GM04503 (cell line): ENCODE data around the gene LAMC2.
"Not testable (repeated sequence)": the region's sequence is repeated elsewhere in the genome, so short reads cannot be mapped to it uniquely, and the experiment has no call there.

ENCODE experiments used
- DNase-seq: peaks from one replicate; pipeline ENCODE4 v3.0.0-alpha.2; 2012; ENCODE audit warnings: low read depth

Gene LAMC2

DNA sequence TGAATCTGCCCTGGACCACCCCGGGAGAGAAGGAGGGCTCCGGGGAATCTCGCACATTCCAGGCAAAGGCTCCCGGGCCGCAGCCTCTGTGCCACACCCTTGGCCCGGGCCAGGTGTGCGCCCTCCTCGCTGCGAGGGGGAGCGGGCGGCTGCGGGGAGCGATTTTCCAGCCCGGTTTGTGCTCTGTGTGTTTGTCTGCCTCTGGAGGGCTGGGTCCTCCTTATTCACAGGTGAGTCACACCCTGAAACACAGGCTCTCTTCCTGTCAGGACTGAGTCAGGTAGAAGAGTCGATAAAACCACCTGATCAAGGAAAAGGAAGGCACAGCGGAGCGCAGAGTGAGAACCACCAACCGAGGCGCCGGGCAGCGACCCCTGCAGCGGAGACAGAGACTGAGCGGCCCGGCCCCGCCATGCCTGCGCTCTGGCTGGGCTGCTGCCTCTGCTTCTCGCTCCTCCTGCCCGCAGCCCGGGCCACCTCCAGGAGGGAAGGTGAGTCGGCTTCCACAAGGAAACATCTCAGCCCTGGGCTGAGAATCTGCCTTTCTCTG, at the start of gene LAMC2:
Gene LAMC2, plus strand, starts transcription at position 324 of the 550 bp plus-strand sequence. Its CDS starts 89 bp downstream, at position 413.
- DNase-seq = no peak

DNA sequence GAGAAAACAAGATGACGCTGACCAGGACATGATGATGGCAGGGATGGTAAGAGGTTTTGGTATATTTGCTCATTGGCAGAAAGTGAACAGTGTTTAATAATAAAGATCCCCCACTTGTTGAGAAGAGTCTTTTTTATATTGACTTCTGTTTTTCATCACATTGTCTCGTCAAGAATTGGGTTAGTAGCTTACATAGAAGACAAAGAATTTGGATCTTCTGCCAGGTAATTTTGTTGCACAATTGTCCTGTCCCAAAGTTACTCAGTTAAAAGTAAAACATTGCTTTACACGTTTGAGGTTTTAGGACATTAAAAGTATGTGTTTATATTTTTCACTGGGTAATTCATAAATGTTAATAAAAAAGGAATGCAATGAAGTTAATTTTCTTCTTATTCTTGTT, 48.3 kb upstream of the LAMC2 start:
- DNase-seq = peak; percentile 75

DNA sequence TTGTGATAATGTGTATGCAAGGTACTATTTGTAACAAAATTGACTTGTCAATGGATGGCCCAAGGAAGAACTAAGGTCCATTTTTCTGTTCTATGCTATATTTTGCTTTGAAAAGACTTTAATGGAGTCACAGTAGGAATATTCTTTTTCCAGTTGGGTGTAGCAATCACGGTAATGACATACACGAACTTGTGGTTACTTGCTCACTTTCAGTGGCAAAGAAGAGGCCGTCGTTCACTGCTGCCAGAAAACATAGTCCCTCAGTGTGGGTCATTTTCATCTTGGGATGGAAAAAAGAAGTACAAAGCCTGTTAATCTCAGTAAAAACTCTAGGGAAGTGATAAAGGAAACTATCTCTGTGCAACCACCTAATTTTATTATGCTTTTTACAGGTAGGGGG, 47.8 kb upstream of the LAMC2 start:
- no peak for DNase-seq

DNA sequence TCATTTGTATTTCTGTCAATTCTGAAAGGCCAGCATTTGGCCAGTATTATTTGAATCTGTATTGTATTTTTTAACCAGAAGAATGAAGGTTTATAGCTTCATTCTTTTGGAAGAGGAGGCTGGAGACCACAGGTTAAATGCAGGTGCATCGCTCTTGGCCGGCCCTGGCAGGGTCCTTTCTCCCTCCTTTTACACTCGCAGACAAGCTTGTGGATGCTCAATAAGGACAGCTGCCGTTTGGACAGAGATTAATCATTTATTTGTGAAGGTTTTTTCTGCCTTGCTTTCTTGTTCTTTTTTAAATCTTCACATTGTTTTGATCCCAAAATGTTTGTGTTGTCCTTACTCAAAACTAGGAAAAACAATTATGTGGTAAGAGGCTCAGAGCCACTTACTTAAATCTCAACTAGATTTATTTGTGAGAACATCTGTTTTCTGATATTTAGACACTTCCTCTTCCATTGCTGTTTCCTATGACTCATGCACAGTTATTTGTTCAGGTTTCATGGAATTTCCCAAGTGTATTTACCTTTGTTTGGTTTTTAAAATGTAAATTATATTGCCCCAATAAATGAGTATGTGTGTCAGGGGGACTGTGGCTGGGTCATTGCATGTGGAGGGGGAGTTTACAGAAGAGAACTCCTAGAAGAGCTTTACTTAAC, 46.7 kb upstream of the LAMC2 start:
- DNase-seq = no peak

DNA sequence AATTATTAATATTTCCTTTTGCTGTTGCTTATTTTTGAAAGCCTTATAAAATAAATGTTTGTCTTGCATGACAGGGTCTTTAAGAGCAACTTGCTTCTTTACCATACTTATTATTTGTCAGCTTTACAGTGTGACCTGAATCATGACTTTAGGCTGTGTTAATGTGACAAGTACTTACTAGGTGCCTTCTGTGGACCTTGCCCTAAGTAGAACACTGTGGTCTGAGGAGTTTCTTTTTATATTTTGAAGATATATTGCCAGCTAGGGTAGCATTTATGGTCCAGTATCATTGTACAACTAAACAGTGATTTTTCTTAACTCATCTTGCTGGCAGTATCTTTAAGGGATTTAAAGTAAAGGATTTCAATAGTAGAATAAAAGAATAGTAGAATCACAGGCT, 45.4 kb upstream of the LAMC2 start:
- no peak for DNase-seq

DNA sequence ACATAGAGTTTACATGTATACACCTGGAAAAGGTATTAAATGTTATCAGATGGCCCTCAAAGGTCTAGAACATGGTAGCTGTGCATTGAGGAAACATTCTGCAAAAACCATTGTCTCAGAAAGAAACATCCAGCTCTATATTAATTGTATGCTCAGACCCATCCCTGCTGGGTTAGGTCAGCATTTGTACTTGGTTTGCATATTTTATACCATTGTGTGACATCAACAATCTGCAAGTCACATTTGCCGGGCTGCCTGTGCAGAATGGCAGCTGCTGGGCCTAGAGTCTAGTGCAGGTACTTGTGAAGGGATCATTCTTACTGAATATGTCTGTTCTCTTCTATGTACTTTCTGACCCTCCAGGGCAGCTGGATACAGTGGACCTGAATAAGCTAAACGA, 43.9 kb upstream of the LAMC2 start:
- DNase-seq = no peak

DNA sequence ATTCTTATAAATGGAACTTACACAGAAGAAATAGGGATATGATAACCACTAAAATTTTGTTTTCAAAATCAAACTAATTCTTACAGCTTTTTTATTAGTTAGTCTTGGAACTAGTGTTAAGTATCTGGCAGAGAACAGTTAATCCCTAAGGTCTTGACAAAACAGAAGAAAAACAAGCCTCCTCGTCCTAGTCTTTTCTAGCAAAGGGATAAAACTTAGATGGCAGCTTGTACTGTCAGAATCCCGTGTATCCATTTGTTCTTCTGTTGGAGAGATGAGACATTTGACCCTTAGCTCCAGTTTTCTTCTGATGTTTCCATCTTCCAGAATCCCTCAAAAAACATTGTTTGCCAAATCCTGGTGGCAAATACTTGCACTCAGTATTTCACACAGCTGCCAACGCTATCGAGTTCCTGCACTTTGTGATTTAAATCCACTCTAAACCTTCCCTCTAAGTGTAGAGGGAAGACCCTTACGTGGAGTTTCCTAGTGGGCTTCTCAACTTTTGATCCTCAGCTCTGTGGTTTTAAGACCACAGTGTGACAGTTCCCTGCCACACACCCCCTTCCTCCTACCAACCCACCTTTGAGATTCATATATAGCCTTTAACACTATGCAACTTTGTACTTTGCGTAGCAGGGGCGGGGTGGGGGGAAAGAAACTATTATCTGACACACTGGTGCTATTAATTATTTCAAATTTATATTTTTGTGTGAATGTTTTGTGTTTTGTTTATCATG, 42.3 kb upstream of the LAMC2 start:
- no peak for DNase-seq

DNA sequence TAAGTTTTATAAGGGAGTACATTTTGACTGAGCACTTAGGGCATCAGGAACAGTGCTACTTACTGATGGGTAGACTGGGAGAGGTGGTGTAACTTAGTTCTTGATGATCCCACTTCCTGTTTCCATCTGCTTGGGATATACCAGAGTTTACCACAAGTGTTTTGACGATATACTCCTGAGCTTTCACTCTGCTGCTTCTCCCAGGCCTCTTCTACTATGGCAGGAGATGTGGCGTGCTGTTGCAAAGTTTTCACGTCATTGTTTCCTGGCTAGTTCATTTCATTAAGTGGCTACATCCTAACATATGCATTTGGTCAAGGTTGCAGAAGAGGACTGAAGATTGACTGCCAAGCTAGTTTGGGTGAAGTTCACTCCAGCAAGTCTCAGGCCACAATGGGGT, 41.3 kb upstream of the LAMC2 start:
- DNase-seq = no peak

DNA sequence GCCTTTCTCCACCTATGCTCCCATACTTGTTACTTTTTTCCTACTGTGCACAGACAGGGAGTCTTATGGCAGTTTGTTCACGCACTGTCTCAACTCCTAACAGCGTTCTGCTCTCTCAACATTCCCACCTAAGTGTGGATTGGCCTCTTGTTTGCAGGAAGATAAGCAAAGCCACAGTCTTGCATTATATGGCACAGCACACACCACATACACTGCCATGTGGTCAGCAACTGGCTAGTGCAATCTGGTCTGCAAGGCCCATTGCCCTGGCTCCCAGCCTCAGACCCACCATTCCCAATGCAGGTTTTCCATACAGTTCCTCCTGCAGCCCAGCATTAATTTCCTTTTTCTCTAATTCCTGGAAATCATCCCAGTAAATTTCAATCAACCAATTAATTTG, 38.3 kb upstream of the LAMC2 start:
- no peak for DNase-seq

DNA sequence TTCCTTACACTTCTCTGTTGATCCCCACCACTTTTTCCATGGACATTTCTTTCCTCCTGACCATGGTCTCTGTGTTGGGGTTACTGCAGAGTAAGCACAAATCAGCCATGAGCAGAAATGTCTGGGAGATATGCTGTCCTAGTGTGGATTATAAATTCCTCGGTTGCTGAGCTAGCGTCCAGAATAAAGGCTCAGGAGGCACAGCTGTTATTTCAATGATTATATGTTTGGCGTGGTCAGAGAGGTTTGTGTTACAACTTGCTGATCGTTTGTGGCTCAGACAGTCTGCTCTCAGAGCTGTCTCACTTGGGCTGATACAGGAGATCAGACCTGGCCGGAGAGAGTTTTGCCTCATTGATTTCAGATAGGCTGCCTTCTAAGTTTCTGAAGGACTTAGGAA, 37.5 kb upstream of the LAMC2 start:
- no peak for DNase-seq

DNA sequence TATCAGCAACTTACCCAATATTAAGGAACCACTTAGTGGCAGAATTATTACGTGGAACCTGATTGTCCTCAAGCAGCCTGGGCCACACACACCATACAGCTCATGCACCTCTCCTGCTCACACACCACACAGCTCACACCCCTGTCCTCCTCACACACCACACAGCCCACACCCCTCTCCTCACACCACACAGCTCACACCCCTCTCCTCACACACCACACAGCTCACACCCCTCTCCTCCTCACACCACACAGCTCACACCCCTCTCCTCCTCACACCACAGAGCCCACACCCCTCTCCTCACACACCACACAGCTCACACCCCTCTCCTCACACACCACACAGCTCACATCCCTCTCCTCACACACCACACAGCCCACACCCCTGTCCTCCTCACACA, 36.8 kb upstream of the LAMC2 start:
- no peak for DNase-seq

DNA sequence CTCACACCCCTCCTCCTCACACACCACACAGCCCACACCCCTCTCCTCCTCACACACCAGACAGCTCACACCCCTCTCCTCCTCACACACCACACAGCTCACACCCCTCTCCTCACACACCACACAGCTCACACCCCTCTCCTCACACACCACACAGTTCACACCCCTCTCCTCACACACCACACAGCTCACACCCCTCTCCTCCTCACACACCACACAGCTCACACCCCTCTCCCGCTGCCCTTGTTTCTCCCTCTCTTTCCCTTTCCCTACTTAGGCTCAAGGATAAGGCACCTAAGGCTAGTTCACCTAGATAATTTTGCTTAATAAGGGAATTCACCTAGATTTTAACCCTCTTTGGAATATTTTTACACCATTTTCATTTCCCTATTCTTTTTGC, 36.0 kb upstream of the LAMC2 start:
- DNase-seq = not testable (repeated sequence)

DNA sequence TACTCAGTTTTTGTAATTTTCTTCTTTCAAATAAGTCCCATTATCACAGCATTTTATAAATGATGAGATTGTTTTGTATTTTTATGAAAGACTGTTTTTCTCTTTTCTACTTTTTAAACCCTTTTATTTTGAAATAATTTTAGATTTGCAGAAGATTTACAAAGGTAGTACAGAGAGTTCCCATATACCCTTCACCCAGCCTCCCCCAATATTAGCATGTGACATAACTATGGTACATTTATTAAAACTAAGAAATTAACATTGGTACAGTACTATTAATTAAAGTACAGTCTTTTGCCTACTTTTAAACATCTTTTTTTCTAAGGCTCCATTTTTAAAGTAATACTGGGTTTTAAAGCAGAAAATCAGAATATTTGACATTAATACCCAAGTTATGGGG, 35.6 kb upstream of the LAMC2 start:
- no peak for DNase-seq

DNA sequence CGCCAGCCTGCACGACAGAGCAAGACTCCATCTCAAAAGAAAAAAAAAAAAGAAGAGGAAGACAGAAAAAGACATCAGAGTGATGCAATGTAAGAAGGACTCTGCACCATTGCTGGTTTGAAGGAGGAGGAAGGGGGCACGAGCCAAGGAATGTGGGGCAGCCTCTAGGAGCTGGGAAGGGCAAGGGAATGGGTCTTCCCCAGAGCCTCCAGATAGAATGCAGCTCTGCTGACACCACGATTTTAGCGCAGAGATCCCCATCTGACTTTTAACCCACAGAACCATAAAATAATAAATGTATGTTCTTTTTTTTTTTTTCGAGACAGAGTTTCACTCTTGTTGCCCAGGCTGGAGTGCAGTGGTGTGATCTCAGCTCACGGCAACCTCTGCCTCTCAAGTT, 33.9 kb upstream of the LAMC2 start:
- no peak for DNase-seq

DNA sequence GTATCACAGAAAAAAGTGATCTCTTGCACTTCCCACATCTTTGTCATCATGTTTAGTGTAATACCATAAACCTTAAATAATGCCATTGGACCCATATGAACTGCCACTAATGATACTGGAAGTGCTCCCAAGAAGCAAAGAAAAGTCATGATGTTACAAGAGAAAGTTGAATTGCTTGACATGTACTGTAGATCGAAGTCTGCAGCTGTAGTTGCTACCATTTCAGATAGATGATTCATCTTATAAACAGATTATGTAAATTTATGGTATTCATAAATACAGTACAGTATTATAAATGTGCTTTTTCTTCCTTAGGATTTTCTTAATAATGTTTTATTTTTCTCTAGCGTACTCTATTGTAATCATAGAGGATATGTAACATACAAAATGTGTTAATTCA, 30.1 kb upstream of the LAMC2 start:
- DNase-seq = no peak

DNA sequence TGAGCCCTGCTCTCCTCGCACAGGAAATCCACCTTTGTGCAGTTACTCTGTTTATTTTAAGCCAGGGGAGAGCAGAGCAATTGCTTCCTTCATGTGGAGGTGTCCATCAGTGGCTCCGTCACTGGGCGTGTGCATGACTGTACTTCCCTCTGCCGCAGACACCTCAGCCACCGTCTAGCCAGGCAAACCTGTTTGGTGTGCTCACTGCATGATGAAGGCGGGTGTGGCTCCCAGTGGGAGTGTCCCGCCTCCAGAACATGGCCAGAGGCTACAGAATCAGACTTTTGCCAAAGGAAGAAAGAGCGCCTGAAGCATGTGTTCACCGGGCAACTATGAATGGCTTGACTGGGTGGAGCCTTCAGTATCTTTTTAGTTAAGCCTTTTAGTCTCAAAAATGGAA, 26.1 kb upstream of the LAMC2 start:
- DNase-seq = no peak

DNA sequence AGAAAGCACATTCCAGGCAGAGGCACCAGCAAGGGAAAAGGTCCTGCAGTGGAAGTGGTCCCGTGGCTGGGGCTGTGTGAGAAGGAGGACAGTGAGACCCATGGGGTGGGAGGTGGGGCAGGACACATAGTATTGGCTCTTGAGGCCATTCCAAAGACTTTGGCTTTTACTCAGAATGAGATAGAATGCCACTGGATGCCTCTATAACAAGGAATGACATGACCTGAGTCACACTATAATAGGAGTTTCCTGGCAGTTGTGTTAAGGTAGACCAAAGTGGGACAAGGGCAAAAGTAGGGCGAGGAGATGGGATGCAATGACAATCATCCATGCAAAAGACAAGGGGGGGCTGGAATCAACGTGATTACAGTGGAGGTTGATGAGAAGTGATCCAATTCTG, 24.7 kb upstream of the LAMC2 start:
- no peak for DNase-seq

DNA sequence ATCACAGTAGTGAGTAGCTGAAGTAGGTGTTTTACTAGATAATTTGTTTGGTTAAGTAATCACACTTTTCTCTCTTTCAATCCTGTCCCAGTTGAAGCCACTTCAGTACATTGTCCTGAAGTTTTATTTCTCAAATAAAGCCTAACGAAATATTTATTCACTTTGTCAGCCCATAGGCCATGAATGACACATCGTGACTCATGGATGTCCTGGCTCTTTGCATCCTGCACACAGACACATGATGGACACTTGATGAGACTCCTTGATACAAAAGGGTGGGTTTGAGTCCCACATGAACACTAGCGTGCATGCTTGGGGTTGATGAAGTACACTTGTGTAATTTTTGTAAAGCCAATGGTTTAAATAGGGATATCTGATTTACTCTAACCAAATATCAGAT, 22.7 kb upstream of the LAMC2 start:
- DNase-seq = peak; percentile 17

DNA sequence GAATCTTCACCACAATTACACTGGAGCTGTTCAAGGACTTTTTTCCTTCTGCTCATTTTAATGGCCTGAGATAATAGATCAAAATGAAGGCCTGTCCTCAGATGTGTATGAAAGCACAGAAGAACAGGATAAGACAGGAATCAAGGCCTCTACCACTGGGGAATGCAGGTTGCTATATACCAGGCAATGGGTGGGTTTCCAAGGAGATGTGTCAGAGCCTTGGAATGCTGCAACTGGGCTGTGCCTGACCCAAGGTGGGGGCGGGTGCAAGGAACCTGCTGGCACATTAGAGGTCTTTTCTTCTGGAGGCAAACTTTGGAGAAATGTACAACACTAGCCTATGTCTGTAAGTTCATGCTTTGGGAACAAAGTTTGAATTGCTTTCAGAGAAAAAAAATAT, 21.7 kb upstream of the LAMC2 start:
- DNase-seq = no peak

DNA sequence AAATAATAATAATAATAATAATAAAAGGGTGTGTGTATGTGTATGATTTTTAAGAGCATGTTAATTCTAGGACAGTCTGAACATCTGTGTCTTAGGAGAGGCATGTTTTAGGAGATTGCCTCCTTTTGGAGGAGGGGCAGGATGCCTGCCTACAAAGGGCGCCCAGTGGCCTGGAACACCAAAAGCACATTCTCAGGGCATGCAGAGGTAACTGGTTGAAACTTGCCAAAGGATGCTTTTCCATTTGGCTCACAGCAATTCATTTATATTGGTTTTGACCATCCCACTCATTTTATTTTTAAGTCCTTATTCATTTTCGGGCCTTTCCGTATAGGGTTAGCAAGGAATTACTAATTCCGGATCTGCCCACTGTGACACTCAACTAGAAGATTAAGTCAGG, 21.1 kb upstream of the LAMC2 start:
- no peak for DNase-seq

DNA sequence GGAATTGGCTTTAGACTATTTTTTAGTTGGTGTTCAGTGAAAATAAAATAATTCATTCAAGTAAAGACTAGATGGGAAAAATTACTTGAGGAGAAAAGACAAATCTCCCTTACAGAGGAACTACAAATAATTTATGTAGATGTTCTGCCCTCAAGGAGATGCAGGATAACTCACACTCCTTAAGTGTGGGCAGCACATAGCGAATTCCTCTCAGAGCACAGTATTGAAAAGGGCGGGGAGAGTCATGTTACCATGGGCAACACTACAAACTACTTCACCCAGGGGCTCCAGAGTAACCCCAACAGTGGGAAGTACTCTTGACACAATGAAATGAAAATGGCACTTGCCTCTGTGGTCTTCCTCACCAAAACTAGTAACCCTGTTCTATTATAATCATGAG, 20.6 kb upstream of the LAMC2 start:
- DNase-seq = no peak

DNA sequence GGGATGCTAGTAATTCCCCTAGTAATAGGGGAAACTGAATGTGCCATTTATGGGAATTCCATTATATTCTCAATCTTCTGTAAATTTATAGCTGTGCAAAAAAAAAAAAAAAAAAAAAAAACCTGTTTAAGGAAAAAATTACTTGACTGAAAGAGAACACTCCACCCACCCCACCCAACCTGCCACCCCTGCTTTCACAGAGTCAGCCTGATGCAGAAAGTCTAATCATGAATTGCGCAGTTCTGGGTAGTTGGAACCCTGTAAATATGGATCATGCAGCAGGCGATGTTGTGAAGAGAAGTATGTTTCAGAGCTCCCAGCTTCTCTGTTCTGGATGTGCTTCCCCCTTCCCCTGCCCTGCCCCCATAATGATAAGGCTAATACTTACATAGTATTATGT, 19.6 kb upstream of the LAMC2 start:
- DNase-seq = no peak

DNA sequence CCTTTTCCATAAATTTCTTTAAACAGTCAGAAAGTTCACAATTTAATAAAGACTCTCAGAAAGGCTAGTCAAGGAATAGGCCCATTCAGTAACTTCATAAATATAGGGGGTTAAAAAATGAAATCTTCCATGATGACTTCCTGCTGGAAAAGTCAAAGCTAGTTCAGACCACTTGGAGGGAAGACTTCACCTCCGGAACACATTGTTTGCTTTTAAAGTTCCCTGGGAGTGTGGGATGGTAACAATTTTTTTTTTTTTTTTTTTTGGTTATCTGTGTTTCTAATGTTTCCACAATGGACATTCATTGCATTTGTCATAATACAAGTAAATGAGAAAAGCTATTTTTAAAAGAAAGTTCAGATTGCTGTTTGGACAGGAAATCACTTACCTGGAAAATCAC, 18.4 kb upstream of the LAMC2 start:
- no peak for DNase-seq

DNA sequence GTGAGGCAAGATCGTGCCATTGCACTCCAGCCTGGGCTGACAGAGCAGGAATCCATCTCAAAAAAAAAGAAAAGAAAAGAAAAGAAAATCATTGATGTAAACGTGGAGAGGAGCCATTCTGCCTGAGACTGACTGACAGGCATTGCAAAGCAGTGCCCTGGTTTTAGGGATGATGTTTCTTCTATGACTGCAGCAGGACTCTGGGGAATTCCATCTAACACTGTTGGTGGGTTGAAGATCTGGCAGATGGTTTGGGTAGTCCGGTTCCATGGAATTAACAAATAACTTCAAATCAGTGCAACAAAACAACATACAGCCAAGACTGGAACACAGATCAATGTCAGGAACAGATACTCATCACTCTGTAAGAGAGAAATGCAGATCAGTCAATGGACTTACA, 17.8 kb upstream of the LAMC2 start:
- DNase-seq = no peak
